ENCODE measurements around the gene FOXD1. TPM values are rescaled to one million over a fixed set of nuclear protein-coding genes. Genes with fewer than 3 reads are reported as not detected.

FOXD1 gene
- total RNA-seq, 1 experiment from 2014 or later = 2.8 TPM

DNA sequence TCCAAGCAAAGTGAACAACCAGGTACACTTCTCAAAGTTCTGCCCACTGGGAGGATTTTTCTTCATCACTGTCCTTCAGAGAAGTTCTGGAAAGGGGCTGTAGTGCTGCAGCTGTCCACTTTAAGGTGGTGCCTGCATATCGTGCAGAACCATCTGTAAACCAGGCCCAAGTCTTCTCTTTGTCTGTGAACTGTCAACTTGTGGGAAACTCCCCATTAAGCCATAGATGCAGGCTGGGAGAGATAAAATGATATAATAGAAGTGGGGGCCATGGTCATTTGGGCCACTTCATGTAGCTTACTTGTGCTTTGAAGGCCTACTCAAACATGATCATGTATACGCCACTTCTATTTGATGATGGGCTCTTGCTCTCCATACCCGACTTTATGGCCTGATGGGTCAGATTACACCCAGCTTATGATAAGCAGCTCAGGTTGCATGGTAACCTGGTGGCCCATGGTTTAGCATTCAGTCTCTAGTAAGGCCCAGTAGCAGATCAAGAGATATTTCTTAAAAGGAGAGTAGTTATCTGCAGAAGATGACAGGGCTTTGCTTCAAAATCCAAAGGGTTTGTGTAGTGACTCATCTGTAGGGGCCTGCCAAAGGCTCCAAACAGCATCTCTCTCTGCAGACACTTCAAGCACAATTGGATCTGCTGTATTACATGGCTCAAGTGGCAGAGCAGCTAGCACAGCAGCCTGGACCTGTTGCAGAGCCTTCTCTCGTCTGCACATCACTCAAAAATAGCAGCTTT lies 34.0 kb upstream of the FOXD1 start:
- intact Hi-C loops (cut with micrococcal nuclease; ENCODE audit: unreplicated experiment) = no loop called here
- H3K9me3 Mint-ChIP-seq (ENCODE audit: unreplicated experiment) = no peaks in the 10 kb centered on the region

DNA sequence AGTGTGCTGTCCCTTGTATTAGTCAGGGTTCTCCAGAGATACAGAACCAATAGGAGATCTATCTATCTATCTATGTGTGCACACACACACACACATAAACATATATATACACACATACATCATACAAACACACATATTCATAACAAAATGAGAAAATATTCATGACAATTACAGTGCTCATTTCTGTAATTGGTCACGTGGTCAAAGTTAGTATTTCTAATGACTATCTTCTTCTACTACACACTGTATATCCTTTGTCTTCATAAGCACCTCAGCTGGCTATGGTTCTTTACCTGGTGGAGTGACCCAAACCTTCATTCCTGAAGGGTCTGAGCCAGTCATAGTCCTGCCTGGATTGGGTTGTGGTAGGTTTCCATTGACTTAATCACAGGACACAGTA lies 31.9 kb upstream of the FOXD1 start:
- no peaks in the 10 kb centered on the region for H3K27me3 ChIP-seq (replicated peaks; ENCODE audit: control insufficient read depth, insufficient read depth, low read length)
- intact Hi-C loops (cut with micrococcal nuclease; ENCODE audit: unreplicated experiment) = no loop called here
- POLR2A ChIA-PET = no interaction called here
- Mint-ChIP-seq H3K27me3 (ENCODE audit: insufficient read depth, unreplicated experiment) (no peaks in the 10 kb centered on the region), H3K9me3 (ENCODE audit: unreplicated experiment) (no peaks in the 10 kb centered on the region), H3K4me1 (ENCODE audit: low read depth, unreplicated experiment) (no peaks in the 10 kb centered on the region), H3K4me3 (ENCODE audit: unreplicated experiment) (no peak overlapping the region), H3K27ac (ENCODE audit: unreplicated experiment) (no peak overlapping the region), H3K36me3 (ENCODE audit: insufficient read depth, unreplicated experiment) (no peaks in the 10 kb centered on the region)
- TF ChIP-seq, protein P1, sequence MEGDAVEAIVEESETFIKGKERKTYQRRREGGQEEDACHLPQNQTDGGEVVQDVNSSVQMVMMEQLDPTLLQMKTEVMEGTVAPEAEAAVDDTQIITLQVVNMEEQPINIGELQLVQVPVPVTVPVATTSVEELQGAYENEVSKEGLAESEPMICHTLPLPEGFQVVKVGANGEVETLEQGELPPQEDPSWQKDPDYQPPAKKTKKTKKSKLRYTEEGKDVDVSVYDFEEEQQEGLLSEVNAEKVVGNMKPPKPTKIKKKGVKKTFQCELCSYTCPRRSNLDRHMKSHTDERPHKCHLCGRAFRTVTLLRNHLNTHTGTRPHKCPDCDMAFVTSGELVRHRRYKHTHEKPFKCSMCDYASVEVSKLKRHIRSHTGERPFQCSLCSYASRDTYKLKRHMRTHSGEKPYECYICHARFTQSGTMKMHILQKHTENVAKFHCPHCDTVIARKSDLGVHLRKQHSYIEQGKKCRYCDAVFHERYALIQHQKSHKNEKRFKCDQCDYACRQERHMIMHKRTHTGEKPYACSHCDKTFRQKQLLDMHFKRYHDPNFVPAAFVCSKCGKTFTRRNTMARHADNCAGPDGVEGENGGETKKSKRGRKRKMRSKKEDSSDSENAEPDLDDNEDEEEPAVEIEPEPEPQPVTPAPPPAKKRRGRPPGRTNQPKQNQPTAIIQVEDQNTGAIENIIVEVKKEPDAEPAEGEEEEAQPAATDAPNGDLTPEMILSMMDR (IDR thresholded peaks at IDR 0.05; ENCODE audit: insufficient read depth in 1 of 2, low read depth in 1 of 2, low read length in 1 of 2, severe bottlenecking in 1 of 2, unreplicated experiment in 1 of 2) = no peak
- H3K36me3 ChIP-seq (ENCODE audit: control insufficient read depth, insufficient read depth, low read length) = no peaks in the 10 kb centered on the region
- H3K4me3 ChIP-seq (ENCODE audit: low read depth, low read length) = no peak overlapping the region
- DNase-seq = no peak
- CTCF ChIA-PET = no interaction called here
- no TSS peak for BruUV-seq (replicated peaks)
- H3K4me1 ChIP-seq = no peaks in the 10 kb centered on the region
- no peaks in the 10 kb centered on the region for H3K9me3 ChIP-seq

More for the DNA sequence above, 34.0 kb upstream of the FOXD1 start:
- H3K4me3 Mint-ChIP-seq (ENCODE audit: unreplicated experiment) = no peak overlapping the region
- Histone ChIP-seq H3K36me3 (ENCODE audit: control insufficient read depth, insufficient read depth, low read length) (no peaks in the 10 kb centered on the region), H3K4me3 (ENCODE audit: low read depth, low read length) (no peak overlapping the region), H3K4me1 (no peaks in the 10 kb centered on the region), H3K27me3 (replicated peaks; ENCODE audit: control insufficient read depth, insufficient read depth, low read length) (no peaks in the 10 kb centered on the region), H3K9me3 (no peaks in the 10 kb centered on the region)
- no peaks in the 10 kb centered on the region for H3K36me3 Mint-ChIP-seq (ENCODE audit: insufficient read depth, unreplicated experiment)
- H3K27ac Mint-ChIP-seq (ENCODE audit: unreplicated experiment) = no peak overlapping the region
- TF ChIP-seq, protein P1 (IDR thresholded peaks at IDR 0.05; ENCODE audit: insufficient read depth in 1 of 2, low read depth in 1 of 2, low read length in 1 of 2, severe bottlenecking in 1 of 2, unreplicated experiment in 1 of 2) = no peak
- ChIA-PET POLR2A (no interaction called here), CTCF (no interaction called here)
- DNase-seq = no peak
- no peaks in the 10 kb centered on the region for H3K4me1 Mint-ChIP-seq (ENCODE audit: low read depth, unreplicated experiment)
- no peaks in the 10 kb centered on the region for H3K27me3 Mint-ChIP-seq (ENCODE audit: insufficient read depth, unreplicated experiment)
- no TSS peak for BruUV-seq (replicated peaks)

DNA sequence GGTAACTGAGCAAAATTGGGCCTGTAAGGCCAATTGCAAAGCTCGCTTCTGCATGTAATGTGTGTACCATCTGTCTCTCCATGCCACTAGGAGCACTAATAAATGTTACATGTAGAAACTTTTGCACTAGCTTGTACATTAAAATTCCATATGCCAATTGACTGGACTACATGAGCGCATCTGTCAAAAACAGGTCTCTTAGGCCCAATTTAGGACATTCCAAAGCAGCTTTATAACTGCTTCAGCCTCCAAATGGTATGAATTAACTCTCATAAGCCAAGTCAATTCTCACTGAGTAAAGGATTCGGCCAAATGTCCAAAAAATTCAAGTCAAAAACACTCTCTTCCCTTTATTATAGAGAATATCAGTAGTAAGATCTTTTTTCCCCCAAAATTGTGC lies 23.5 kb upstream of the FOXD1 start:
- CTCF ChIA-PET = no interaction called here
- no peaks in the 10 kb centered on the region for H3K36me3 ChIP-seq (ENCODE audit: control insufficient read depth, insufficient read depth, low read length)

More for the DNA sequence above, 23.5 kb upstream of the FOXD1 start:
- POLR2A ChIA-PET = no interaction called here
- Mint-ChIP-seq H3K36me3 (ENCODE audit: insufficient read depth, unreplicated experiment) (no peaks in the 10 kb centered on the region), H3K27me3 (ENCODE audit: insufficient read depth, unreplicated experiment) (no peaks in the 10 kb centered on the region), H3K9me3 (ENCODE audit: unreplicated experiment) (no peaks in the 10 kb centered on the region), H3K4me3 (ENCODE audit: unreplicated experiment) (no peak overlapping the region), H3K4me1 (ENCODE audit: low read depth, unreplicated experiment) (no peaks in the 10 kb centered on the region), H3K27ac (ENCODE audit: unreplicated experiment) (no peak overlapping the region)
- BruUV-seq (replicated peaks) = no TSS peak
- H3K27me3 ChIP-seq (replicated peaks; ENCODE audit: control insufficient read depth, insufficient read depth, low read length) = no peaks in the 10 kb centered on the region
- H3K4me3 ChIP-seq (ENCODE audit: low read depth, low read length) = no peak overlapping the region
- H3K4me1 ChIP-seq = no peaks in the 10 kb centered on the region
- no peaks in the 10 kb centered on the region for H3K9me3 ChIP-seq
- DNase-seq = no peak
- intact Hi-C loops (cut with micrococcal nuclease; ENCODE audit: unreplicated experiment) = no loop called here
- TF ChIP-seq, protein P1 (IDR thresholded peaks at IDR 0.05; ENCODE audit: insufficient read depth in 1 of 2, low read depth in 1 of 2, low read length in 1 of 2, severe bottlenecking in 1 of 2, unreplicated experiment in 1 of 2) = no peak
